Measurements from ENCODE around the gene ATXN7L1.

GRCh38 chr7:105675934-105676371 is 200.4 kb downstream of the ATXN7L1 start:
- TF ChIP-seq CTCF (IDR thresholded peaks at IDR 0.05) (no peak), POLR2AphosphoS5 (IDR thresholded peaks at IDR 0.05; ENCODE audit: insufficient read depth in 1 of 2, low read depth in 1 of 2) (no peak), POLR2A (IDR thresholded peaks at IDR 0.05) (no peak)
